Retinal pigment epithelial cell (primary cell): Measurements from ENCODE around the gene CTIF.
A peak's percentile ranks its signal among the peaks of the same experiment; 100 is the strongest.

ENCODE experiments used
- DNase-seq: peaks from one replicate; pipeline ENCODE4 v3.0.0-alpha.2; 2010; ENCODE audit warnings: low read depth
- H3K4me3 ChIP-seq: 2 replicates; pipeline ENCODE4 v1.5.1; 2011; ENCODE audit warnings: mild to moderate bottlenecking, low read length, control low read depth, moderate library complexity
- TF ChIP-seq, protein P1 (sequence below): conservative IDR thresholded peaks from 2 replicates; pipeline ENCODE4 v1.5.1; 2011; ENCODE audit warnings: low read depth, low read length, control low read depth, inconsistent platforms

Gene CTIF

DNA sequence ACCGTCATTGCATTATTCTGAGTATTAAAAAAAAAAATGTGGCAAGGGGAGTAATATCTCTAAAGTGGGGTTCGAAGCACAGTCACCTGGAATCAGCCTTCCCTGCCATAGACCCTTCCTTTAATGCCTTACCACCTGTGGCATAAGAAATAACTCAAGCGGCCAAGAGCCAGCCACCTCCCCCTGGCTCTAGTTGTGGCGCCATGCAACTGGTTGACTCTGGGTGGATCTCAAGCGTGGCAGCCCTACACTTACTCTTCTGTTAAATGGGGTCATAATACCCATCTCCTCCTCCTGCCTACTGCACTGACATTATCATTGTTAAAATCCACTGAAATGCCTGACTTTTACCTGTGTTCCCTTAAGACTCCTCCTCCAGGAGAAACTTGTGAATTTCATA, 236.1 kb downstream of the CTIF start:
- TF ChIP-seq, protein P1, sequence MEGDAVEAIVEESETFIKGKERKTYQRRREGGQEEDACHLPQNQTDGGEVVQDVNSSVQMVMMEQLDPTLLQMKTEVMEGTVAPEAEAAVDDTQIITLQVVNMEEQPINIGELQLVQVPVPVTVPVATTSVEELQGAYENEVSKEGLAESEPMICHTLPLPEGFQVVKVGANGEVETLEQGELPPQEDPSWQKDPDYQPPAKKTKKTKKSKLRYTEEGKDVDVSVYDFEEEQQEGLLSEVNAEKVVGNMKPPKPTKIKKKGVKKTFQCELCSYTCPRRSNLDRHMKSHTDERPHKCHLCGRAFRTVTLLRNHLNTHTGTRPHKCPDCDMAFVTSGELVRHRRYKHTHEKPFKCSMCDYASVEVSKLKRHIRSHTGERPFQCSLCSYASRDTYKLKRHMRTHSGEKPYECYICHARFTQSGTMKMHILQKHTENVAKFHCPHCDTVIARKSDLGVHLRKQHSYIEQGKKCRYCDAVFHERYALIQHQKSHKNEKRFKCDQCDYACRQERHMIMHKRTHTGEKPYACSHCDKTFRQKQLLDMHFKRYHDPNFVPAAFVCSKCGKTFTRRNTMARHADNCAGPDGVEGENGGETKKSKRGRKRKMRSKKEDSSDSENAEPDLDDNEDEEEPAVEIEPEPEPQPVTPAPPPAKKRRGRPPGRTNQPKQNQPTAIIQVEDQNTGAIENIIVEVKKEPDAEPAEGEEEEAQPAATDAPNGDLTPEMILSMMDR: no peak

DNA sequence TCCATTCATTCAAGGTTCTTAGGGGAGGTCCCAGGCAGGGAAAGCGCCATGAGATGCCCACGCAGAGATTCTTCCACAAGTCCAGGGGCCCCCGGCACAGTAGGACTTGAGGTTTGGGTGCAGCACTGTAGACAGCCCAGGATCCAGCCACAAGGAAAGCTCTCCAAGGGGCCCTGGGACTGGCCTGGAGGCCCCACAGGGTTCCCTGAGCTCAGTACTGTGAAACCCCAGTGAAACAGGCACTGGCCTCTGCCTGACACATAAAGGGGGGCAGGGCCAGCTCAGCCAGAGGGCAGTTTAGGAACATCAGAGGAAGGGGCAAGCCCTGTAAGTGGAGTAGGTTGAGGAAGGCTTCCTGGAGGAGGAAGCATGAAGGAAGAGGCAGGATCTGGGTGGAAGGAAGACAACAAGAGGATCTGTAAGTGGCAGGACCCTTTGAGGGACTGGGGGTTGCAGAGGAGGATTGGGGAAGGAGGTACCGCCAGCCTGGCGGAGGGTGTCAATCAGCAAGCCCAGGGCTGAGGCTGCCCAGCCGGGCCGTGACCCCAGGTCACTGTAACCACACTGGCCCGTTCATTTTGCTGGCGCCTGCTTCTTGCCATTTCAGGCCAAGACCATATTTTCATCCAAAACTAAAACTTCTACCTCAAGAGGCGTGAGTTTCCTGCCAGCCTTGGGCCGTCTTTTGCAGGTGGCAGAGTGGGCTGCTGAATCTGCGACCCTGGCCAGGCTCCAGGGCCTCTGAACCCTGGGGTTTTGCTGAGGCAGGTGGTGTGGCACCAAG, 236.7 kb downstream of the CTIF start:
- TF ChIP-seq, protein P1: no peak
- DNase-seq: no peak
- no peak overlapping the region for H3K4me3 ChIP-seq

More for the DNA sequence above, 236.1 kb downstream of the CTIF start:
- no peak overlapping the region for H3K4me3 ChIP-seq
- DNase-seq: no peak

DNA sequence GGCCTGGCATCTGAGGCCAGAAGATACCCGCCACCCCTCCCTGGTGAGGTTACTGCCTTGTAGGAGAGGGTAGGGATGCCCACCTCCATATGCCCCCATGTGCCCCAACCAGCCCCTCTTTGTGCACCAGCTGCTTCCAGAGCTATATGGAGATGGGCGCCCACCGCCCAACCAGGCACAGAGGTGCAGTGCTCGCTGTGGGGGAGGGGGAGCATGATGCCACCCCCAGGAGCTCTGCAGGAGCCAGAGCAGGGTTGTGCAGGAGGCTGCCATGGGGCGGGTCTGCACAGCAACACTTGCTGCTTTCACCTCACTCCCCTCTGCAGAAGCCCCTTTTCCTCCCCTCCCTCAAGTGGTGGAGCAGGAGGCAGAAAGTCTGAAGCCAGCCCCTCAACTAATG, 237.3 kb downstream of the CTIF start:
- TF ChIP-seq, protein P1: no peak
- no peak overlapping the region for H3K4me3 ChIP-seq
- no peak for DNase-seq

DNA sequence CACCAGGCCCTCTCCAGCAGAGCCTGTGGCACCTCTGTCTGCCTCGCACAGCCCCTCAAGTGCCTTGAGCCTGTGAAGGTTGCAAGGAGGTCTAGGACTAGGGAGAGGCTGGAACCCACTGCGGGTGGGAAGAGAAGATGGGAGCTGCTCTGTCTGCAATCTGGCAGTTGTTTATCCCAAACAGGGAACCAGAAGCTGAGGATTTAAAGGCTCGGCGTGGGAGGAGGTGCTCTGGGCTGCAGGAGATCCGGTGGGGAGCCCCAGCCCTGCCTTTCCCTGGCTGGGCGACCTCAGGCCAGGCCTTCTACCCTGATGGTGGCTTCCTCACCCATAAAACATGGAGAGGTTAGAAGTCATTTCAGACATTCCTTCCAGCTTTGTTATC, 237.8 kb downstream of the CTIF start:
- TF ChIP-seq, protein P1: no peak
- no peak for DNase-seq
- no peak overlapping the region for H3K4me3 ChIP-seq

DNA sequence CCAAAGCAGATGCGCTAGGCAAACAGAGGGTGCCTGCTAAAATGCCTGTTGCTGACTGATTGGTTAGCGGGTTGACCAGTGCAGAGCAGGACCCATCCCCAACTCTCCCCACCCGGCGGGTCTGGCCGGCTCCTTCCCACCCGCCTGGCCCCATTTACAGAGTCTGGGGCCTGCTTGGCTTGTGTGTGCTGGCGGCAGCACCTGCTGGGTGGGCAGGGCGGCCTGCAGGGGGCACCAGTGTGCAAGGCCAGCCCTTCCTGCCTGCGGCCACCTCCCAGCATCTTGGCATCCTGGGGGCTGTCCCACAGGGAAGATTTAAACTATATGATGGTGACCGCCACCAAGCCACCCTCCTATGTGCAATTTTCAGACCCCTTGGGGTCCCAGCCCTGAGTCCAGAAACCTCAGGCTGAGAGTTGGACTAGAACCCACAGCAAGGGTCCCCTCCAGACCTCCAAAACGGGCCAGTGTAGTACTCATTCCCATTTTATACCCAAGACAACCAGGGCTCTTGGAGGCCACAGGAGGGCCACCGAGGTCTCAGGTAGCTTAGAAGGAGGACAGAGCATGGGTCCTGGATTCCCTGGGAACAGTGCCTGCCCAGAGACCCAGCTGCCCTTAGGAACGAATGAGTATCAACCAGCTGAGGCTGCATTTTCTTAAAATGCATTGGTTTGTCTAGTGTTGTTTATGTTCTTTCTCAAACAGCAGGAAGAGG, 238.4 kb downstream of the CTIF start:
- TF ChIP-seq, protein P1: peak; percentile 90
- DNase-seq: no peak
- H3K4me3 ChIP-seq: no peak overlapping the region

DNA sequence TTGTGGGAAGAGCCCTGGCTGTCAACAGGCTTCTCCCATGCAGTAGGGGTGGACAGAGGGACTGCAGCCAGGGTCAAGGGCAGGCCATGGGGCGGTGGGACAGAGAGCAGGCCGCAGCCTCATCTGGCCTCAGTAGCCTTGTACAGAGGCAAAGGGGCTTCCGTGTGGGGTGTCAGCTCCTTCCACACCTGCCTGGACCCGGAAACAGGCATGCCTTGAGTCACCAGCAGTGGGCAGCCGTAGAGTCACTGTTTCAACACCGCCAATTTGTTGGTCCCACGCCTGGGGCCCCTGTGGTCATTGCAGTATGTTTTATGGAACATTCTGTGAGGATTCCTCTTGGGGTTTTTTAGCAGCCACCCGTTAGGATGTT, 238.9 kb downstream of the CTIF start:
- H3K4me3 ChIP-seq: no peak overlapping the region
- no peak for DNase-seq
- TF ChIP-seq, protein P1: no peak
